Neural crest cell (in vitro differentiated cells): Measurements from ENCODE around the gene CIPC. TPM values are rescaled to one million over a fixed set of nuclear protein-coding genes. Genes with fewer than 3 reads are reported as not detected.

Experiments
- DNase-seq: peaks from one replicate; pipeline ENCODE4 v3.0.0; 2021; ENCODE audit warnings: low read depth, mixed read lengths, low spot score
- H3K27ac Mint-ChIP-seq: one replicate; pipeline ENCODE4 v1.8.0; 2021; ENCODE audit warnings: mild to moderate bottlenecking, mixed read lengths; ENCODE audit not compliant: unreplicated experiment
- H3K27me3 Mint-ChIP-seq: 2 replicates; pipeline ENCODE4 v1.8.0; 2021; ENCODE audit warnings: low read depth, mild to moderate bottlenecking, mixed read lengths
- H3K36me3 Mint-ChIP-seq: 2 replicates; pipeline ENCODE4 v1.8.0; 2021; ENCODE audit warnings: low read depth, mild to moderate bottlenecking, mixed read lengths
- H3K4me1 Mint-ChIP-seq: 2 replicates; pipeline ENCODE4 v1.8.0; 2021; ENCODE audit warnings: mixed read lengths
- H3K4me3 Mint-ChIP-seq: one replicate; pipeline ENCODE4 v1.8.0; 2021; ENCODE audit warnings: mild to moderate bottlenecking, mixed read lengths
- H3K9me3 Mint-ChIP-seq: 2 replicates; pipeline ENCODE4 v1.8.0; 2021; ENCODE audit warnings: mixed read lengths
- total RNA-seq: library from RNA; stranded (reverse); gene quantifications from 2 replicates; pipeline ENCODE4 v1.2.1, GENCODE V29; 2021
- TF ChIP-seq, protein P1 (sequence below): fragments of 200-600 bp; sonication (generic); conservative IDR thresholded peaks from 2 replicates; pipeline ENCODE4 v1.5.0; 2021; ENCODE audit warnings: antibody characterized with exemption, mild to moderate bottlenecking

The CIPC gene
- total RNA-seq, 1 donor from 2014 or later, result 28.7 TPM

DNA sequence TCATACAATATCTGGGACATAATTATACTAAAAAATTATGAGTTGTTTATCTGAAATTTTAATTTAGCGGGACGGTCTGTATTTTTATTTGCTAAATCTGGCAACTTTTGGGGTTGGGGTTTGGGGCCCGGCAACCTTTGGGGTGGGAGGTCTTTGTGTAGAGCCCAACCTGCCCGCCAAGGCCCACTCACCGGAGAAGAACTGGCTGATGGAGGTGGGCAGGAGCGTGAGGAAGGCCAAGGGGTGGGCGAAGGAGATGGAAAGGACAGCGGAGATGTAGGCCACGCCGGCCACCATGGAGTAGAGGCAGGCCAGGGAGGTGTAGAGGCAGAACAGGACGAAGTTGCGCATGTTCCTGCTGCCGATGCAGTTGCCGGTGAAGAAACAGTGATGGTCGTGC, 41.0 kb downstream of the CIPC start:
- Mint-ChIP-seq H3K4me3 (peak overlapping the region; percentile 79), H3K9me3 (no peaks in the 10 kb centered on the region), H3K27ac (no peak overlapping the region), H3K4me1 (peaks cover 33% of the 10 kb centered on the region), H3K27me3 (peaks cover 68% of the 10 kb centered on the region), H3K36me3 (no peaks in the 10 kb centered on the region)
- DNase-seq, result no peak
- TF ChIP-seq, protein P1, sequence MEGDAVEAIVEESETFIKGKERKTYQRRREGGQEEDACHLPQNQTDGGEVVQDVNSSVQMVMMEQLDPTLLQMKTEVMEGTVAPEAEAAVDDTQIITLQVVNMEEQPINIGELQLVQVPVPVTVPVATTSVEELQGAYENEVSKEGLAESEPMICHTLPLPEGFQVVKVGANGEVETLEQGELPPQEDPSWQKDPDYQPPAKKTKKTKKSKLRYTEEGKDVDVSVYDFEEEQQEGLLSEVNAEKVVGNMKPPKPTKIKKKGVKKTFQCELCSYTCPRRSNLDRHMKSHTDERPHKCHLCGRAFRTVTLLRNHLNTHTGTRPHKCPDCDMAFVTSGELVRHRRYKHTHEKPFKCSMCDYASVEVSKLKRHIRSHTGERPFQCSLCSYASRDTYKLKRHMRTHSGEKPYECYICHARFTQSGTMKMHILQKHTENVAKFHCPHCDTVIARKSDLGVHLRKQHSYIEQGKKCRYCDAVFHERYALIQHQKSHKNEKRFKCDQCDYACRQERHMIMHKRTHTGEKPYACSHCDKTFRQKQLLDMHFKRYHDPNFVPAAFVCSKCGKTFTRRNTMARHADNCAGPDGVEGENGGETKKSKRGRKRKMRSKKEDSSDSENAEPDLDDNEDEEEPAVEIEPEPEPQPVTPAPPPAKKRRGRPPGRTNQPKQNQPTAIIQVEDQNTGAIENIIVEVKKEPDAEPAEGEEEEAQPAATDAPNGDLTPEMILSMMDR, result no peak

DNA sequence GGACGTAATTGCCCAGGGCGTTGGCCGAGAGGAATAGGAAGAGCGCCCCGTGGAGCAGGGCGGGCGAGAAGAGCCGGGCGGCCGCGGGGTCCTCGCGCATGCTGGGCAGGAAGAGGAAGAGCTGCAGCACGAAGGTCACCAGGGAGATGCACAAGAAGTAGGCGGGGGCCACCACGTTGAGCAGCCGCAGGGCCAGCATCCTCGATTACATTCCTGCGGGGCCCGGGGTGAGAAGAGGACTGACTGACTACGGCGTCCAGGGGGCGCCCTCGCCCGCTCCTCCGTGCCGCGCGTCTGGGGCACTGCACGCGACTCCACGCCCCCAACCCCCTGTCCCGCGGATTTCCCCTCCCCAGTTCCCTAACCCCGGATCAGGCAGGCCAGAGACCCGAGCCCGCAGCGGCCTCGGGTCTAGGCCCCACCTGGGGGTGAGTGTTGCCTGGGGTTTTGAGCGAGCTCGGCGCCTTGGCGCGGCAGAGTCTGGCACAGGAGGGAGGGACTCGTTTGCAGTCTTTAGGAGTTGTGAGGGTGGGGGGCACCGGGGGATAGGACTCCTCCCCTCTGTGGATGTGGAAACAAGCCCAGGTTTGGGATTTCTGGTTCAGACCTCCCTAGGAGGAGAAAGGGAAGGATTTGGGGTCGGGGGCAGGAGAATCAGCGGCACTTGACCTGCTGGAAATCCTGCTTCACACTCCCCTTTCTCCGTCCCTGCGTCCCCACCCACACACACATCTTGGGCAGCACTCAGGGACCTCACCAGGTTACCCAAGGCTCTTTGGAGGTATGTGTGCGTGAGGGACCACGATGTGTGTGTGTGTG, 41.7 kb downstream of the CIPC start:
- peaks cover 33% of the 10 kb centered on the region for H3K4me1 Mint-ChIP-seq
- H3K4me3 Mint-ChIP-seq, result peak overlapping the region; percentile 85
- TF ChIP-seq, protein P1, result peak; percentile 78
- H3K36me3 Mint-ChIP-seq, result no peaks in the 10 kb centered on the region
- peak; percentile 64 for DNase-seq
- peaks cover 68% of the 10 kb centered on the region for H3K27me3 Mint-ChIP-seq
- H3K27ac Mint-ChIP-seq, result no peak overlapping the region
- no peaks in the 10 kb centered on the region for H3K9me3 Mint-ChIP-seq

DNA sequence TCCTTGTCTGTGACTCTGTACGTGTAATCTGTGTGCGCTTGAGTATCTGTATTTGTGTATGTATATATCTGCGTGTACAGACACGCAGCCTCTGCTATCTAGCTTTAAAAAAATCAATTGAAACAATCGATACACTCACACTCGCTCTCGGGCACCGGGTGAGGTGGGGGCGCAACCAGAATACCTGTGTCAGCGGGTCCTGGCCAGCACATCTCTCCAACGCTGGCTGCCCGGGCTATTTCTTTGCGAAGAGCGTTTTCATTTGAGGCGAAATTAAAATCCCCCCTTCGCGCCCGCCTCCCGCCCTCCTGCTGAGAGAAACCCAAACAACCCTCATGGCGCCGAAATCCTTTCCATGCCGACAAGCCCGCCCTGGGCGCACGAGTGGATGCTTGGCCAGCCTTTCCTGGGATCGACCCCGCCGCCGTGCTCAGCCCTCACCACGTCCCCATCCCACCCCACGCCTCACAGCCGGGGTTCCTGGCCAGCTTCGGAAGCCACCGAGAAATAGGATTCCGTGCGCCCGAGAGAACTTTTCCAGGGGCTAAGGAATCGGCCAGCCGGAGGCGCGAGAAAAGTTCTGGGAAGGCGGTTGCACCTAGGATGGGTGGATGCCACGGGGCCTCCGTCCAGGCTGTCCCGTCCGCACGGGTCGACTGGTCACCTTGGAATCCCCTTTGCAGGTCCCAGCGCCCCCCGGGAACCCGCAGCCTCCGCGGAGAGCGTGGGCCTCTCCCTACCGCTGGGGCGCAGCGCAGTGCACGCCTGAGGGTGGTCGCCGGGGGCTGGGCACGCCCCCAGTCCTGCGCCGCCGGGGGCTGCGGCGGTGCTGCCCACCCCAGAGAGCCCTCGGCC, 42.5 kb downstream of the CIPC start:
- H3K4me3 Mint-ChIP-seq, result peak overlapping the region; percentile 85
- DNase-seq, result peak; percentile 9
- H3K27ac Mint-ChIP-seq, result no peak overlapping the region
- peaks cover 70% of the 10 kb centered on the region for H3K27me3 Mint-ChIP-seq
- TF ChIP-seq, protein P1, result no peak
- H3K4me1 Mint-ChIP-seq, result peaks cover 33% of the 10 kb centered on the region
- H3K36me3 Mint-ChIP-seq, result no peaks in the 10 kb centered on the region
- no peaks in the 10 kb centered on the region for H3K9me3 Mint-ChIP-seq

DNA sequence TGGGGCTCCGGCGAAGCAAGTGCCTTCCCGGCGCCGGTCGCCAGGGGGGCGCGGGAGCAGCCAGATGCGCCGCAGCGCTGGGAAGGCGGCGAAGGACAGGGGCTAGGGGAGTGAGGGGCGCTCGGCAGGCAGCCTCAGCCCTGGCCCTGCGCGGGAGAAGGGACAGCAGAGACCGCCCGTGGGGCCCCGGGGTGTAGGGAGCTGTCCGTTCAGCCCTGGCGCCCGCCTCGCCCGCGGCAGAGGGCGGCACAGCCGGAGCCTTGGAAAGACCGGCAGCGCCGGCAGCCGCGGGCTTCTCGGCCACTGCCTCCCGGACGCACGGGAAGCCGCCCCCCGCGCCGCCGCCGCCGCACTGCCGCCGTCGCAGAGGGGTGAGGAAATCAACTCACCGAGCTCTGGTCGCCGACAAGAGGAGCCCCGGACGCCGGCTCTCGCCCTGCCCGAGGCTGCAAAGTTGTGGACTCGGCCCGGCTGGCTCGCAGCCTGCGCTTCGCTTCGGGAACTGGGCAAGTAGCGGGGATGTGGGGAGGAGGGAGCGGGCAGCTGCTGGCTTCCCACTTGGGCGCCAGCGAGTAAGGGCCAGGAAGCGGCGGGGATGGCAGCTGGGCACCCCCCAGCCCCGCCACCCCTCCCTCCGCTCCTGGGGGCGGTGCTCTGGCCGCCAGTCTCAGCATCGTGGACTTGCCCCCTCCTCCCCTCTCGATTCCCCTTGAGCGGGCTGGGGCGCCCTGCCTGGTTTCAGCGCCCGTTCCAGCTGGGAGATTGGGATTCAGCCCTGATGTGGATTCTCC, 43.4 kb downstream of the CIPC start, which contains the start of gene ZDHHC22:
Gene ZDHHC22, minus strand, starts transcription at position 578 of the 791 bp plus-strand sequence. CDS start 2,053 bp downstream, outside the sequence.
- DNase-seq, result peak; percentile 77
- Mint-ChIP-seq H3K4me1 (peaks cover 33% of the 10 kb centered on the region), H3K27ac (no peak within 1 kb of the TSS), H3K36me3 (no peaks in the 10 kb centered on the region), H3K27me3 (peaks cover 78% of the 10 kb centered on the region), H3K9me3 (no peaks in the 10 kb centered on the region), H3K4me3 (peak within 1 kb of the TSS; percentile 89)
- TF ChIP-seq, protein P1, result peak; percentile 70
